Measurements from ENCODE around the gene PRCP.
A peak's percentile ranks its signal among the peaks of the same experiment; 100 is the strongest.

Gene PRCP

GRCh38 chr11:82782825-82783374 is 117.3 kb downstream of the PRCP start:
- DNase-seq (ENCODE audit: low spot score), result no peak

GRCh38 chr11:82778776-82779175 is 121.5 kb downstream of the PRCP start:
- no peak for DNase-seq (ENCODE audit: low spot score)

- DNase-seq (ENCODE audit: low spot score), result no peak
These were observed 123.9 kb downstream of the PRCP start for GRCh38 chr11:82776377-82776776.

- DNase-seq (ENCODE audit: low spot score), result peak; percentile 40
These were observed 124.4 kb downstream of the PRCP start for GRCh38 chr11:82775736-82776346.

GRCh38 chr11:82775218-82775617 is 125.0 kb downstream of the PRCP start:
- DNase-seq (ENCODE audit: low spot score), result no peak

All from germinal center (tissue), 1 donor.